ENCODE results near the gene JCHAIN.
A peak's percentile ranks its signal among the peaks of the same experiment; 100 is the strongest.
"Not testable (repeated sequence)": the region's sequence is repeated elsewhere in the genome, so short reads cannot be mapped to it uniquely, and the experiment has no call there.

JCHAIN gene

GRCh38 chr4:70701271-70701670, 35.0 kb upstream of the JCHAIN start:
- Histone ChIP-seq H4K20me1 (peaks cover 0 to 7% (median 0%) of the 10 kb centered on the region in 11 experiments; a peak in 1 of 22 replicates), H3K36me3 (no peaks in the 10 kb centered on the region), H3K4me3 (no peak overlapping the region), H3K27ac (peak overlapping the region in 2 of 11 experiments; percentile 16 to 53; a peak in 3 of 22 replicates), H3K27me3 (no peaks in the 10 kb centered on the region), H3K4me2 (peak overlapping the region in 2 of 11 experiments; percentile 46 to 48; a peak in 3 of 22 replicates), H3K4me1 (peaks cover 16 to 32% (median 19%) of the 10 kb centered on the region in 10 experiments), H3K9me3 (replicated peaks in 1 of 11) (no peaks in the 10 kb centered on the region), H3K9ac (no peak overlapping the region)
- TF ChIP-seq Cebpa-rat (IDR thresholded peaks at IDR 0.05), result no peak

- H3K27me3 ChIP-seq, result no peaks in the 10 kb centered on the region
- H3K4me1 ChIP-seq, result peaks cover 12 to 31% (median 15%) of the 10 kb centered on the region in 10 experiments
- H3K9me3 ChIP-seq (replicated peaks in 1 of 11), result no peaks in the 10 kb centered on the region
- H3K4me3 ChIP-seq, result no peak overlapping the region
- peak overlapping the region in 2 of 11 experiments; percentile 16 to 53; a peak in 3 of 22 replicates for H3K27ac ChIP-seq
- peak overlapping the region in 1 of 11 experiments; percentile 48; a peak in 2 of 22 replicates for H3K4me2 ChIP-seq
- H4K20me1 ChIP-seq, result peaks cover 0 to 5% (median 0%) of the 10 kb centered on the region in 11 experiments; a peak in 2 of 22 replicates
- no peak overlapping the region for H3K9ac ChIP-seq
- H3K36me3 ChIP-seq, result peaks cover 0 to 2% (median 0%) of the 10 kb centered on the region in 11 experiments; a peak in 1 of 22 replicates
- TF ChIP-seq Cebpa-rat (IDR thresholded peaks at IDR 0.05), result no peak
Observed at GRCh38 chr4:70700712-70701111, 34.4 kb upstream of the JCHAIN start.

GRCh38 chr4:70698435-70698834, 32.1 kb upstream of the JCHAIN start:
- H3K4me3 ChIP-seq; H3K9me3 ChIP-seq (replicated peaks in 1 of 11); H3K4me2 ChIP-seq; H3K9ac ChIP-seq; H3K27me3 ChIP-seq; H3K27ac ChIP-seq: not testable (repeated sequence)
- Histone ChIP-seq H3K36me3 (peaks cover 0 to 13% (median 5%) of the 10 kb centered on the region in 11 experiments; a peak in 9 of 22 replicates), H3K4me1 (peaks cover 3 to 30% (median 6%) of the 10 kb centered on the region in 10 experiments; a peak in 19 of 20 replicates), H4K20me1 (peaks cover 0 to 26% (median 6%) of the 10 kb centered on the region in 11 experiments; a peak in 11 of 22 replicates)

GRCh38 chr4:70694633-70695032, 28.3 kb upstream of the JCHAIN start:
- H3K4me2 ChIP-seq; H3K4me3 ChIP-seq; H3K9ac ChIP-seq; H3K27me3 ChIP-seq; H3K27ac ChIP-seq; H3K9me3 ChIP-seq (replicated peaks in 1 of 11): not testable (repeated sequence)
- peaks cover 3 to 51% (median 33%) of the 10 kb centered on the region in 11 experiments; a peak in 17 of 22 replicates for H3K36me3 ChIP-seq
- peaks cover 21 to 42% (median 29%) of the 10 kb centered on the region in 10 experiments for H3K4me1 ChIP-seq
- peaks cover 12 to 64% (median 34%) of the 10 kb centered on the region in 11 experiments; a peak in 19 of 22 replicates for H4K20me1 ChIP-seq

GRCh38 chr4:70691661-70692060, 25.4 kb upstream of the JCHAIN start:
- Histone ChIP-seq H4K20me1 (peaks cover 12 to 74% (median 44%) of the 10 kb centered on the region in 11 experiments; a peak in 19 of 22 replicates), H3K9ac (peak overlapping the region in 8 of 11 experiments; percentile 23 to 92 (median 43); a peak in 7 of 22 replicates), H3K4me2 (peak overlapping the region; percentile 82 to 99 (median 95))

GRCh38 chr4:70688795-70689231, 22.5 kb upstream of the JCHAIN start:
- peaks cover 12 to 53% (median 44%) of the 10 kb centered on the region in 11 experiments; a peak in 19 of 22 replicates for H4K20me1 ChIP-seq
- peak overlapping the region; percentile 85 to 94 (median 92) for H3K9ac ChIP-seq
- peak overlapping the region; percentile 82 to 99 (median 95) for H3K4me2 ChIP-seq
- no peaks in the 10 kb centered on the region for H3K27me3 ChIP-seq
- peaks cover 3 to 46% (median 28%) of the 10 kb centered on the region in 11 experiments; a peak in 17 of 22 replicates for H3K36me3 ChIP-seq
- no peak for TF ChIP-seq Cebpa-rat (IDR thresholded peaks at IDR 0.05)
- peak overlapping the region; percentile 80 to 94 (median 86) for H3K4me3 ChIP-seq
- H3K27ac ChIP-seq, result peak overlapping the region; percentile 70 to 95 (median 91); a peak in 21 of 22 replicates
- H3K9me3 ChIP-seq (replicated peaks in 1 of 11), result no peaks in the 10 kb centered on the region
- peaks cover 35 to 56% (median 42%) of the 10 kb centered on the region in 10 experiments for H3K4me1 ChIP-seq

More at GRCh38 chr4:70691661-70692060, 25.4 kb upstream of the JCHAIN start:
- H3K9me3 ChIP-seq (replicated peaks in 1 of 11), result no peaks in the 10 kb centered on the region
- peaks cover 35 to 58% (median 42%) of the 10 kb centered on the region in 10 experiments for H3K4me1 ChIP-seq
- no peaks in the 10 kb centered on the region for H3K27me3 ChIP-seq
- TF ChIP-seq Cebpa-rat (IDR thresholded peaks at IDR 0.05), result no peak
- H3K27ac ChIP-seq, result peak overlapping the region in 6 of 11 experiments; percentile 9 to 51 (median 37); a peak in 9 of 22 replicates
- H3K36me3 ChIP-seq, result peaks cover 3 to 55% (median 33%) of the 10 kb centered on the region in 11 experiments; a peak in 17 of 22 replicates
- peak overlapping the region in 4 of 10 experiments; percentile 80 to 93 (median 86); a peak in 8 of 20 replicates for H3K4me3 ChIP-seq

GRCh38 chr4:70687821-70688794, 21.8 kb upstream of the JCHAIN start, which contains the start of gene UTP3:
Gene UTP3, plus strand, starts transcription at chr4:70688532. Its CDS starts 146 bp downstream, at chr4:70688678.
- Histone ChIP-seq H4K20me1 (peaks cover 12 to 46% (median 40%) of the 10 kb centered on the region in 11 experiments; a peak in 19 of 22 replicates), H3K27me3 (no peaks in the 10 kb centered on the region), H3K9ac (peak within 1 kb of the TSS; percentile 85 to 94 (median 92)), H3K4me1 (peaks cover 35 to 50% (median 42%) of the 10 kb centered on the region in 10 experiments), H3K27ac (peak within 1 kb of the TSS; percentile 86 to 95 (median 91)), H3K36me3 (peaks cover 3 to 39% (median 22%) of the 10 kb centered on the region in 11 experiments; a peak in 17 of 22 replicates), H3K4me2 (peak within 1 kb of the TSS; percentile 84 to 99 (median 95)), H3K4me3 (peak within 1 kb of the TSS; percentile 80 to 94 (median 86)), H3K9me3 (replicated peaks in 1 of 11) (no peaks in the 10 kb centered on the region)
- no peak for TF ChIP-seq Cebpa-rat (IDR thresholded peaks at IDR 0.05)

- Histone ChIP-seq H3K36me3 (peaks cover 3 to 32% (median 16%) of the 10 kb centered on the region in 11 experiments; a peak in 17 of 22 replicates), H3K27me3 (no peaks in the 10 kb centered on the region), H3K4me3 (peak overlapping the region; percentile 80 to 94 (median 86)), H4K20me1 (peaks cover 12 to 38% (median 33%) of the 10 kb centered on the region in 11 experiments; a peak in 19 of 22 replicates), H3K4me1 (peaks cover 33 to 44% (median 40%) of the 10 kb centered on the region in 10 experiments), H3K4me2 (peak overlapping the region; percentile 72 to 92 (median 85)), H3K9ac (peak overlapping the region; percentile 85 to 94 (median 92)), H3K27ac (peak overlapping the region; percentile 86 to 95 (median 91)), H3K9me3 (replicated peaks in 1 of 11) (no peaks in the 10 kb centered on the region)
- no peak for TF ChIP-seq Cebpa-rat (IDR thresholded peaks at IDR 0.05)
Observed at GRCh38 chr4:70687392-70687791, 21.1 kb upstream of the JCHAIN start.

GRCh38 chr4:70682142-70682541, 15.8 kb upstream of the JCHAIN start:
- peaks cover 5 to 39% (median 25%) of the 10 kb centered on the region in 10 experiments for H3K4me1 ChIP-seq
- not testable (repeated sequence) for H3K27me3 ChIP-seq; H3K9me3 ChIP-seq (replicated peaks in 1 of 11); H3K4me2 ChIP-seq; H3K4me3 ChIP-seq; H3K9ac ChIP-seq; H3K36me3 ChIP-seq; H3K27ac ChIP-seq; H4K20me1 ChIP-seq
